Vagina (tissue), 2 donors: ENCODE results near the gene TNRC18. TPM values are rescaled to one million over a fixed set of nuclear protein-coding genes. Genes with fewer than 3 reads are reported as not detected.

Experiments used
- DNase-seq, 2 donors: peaks; one replicate each; pipeline ENCODE4 v3.0.0-alpha.2; 2017; ENCODE audit errors: extremely low spot score in 2 of 2
- H3K27ac ChIP-seq: fragments of 200-600 bp; sonication (generic); one replicate; pipeline ENCODE4 v1.5.1; 2019
- H3K27me3 ChIP-seq: fragments of 200-600 bp; sonication (generic); one replicate; pipeline ENCODE4 v1.5.1; 2019
- H3K36me3 ChIP-seq, 2 donors: fragments of 200-600 bp; sonication (generic); one replicate each; pipeline ENCODE4 v1.5.1; 2017 to 2019
- H3K4me1 ChIP-seq: fragments of 200-600 bp; sonication (generic); one replicate; pipeline ENCODE4 v1.5.1; 2019
- H3K4me3 ChIP-seq, 2 donors: fragments of 200-600 bp; sonication (generic); 1 replicate in 1 of 2; 2 replicates in 1 of 2; pipeline ENCODE4 v1.5.1; 2016 to 2019
- H3K9me3 ChIP-seq: fragments of 200-600 bp; sonication (generic); one replicate; pipeline ENCODE4 v1.5.1; 2019
- POLR2A ChIP-seq, 2 donors: fragments of 450-650 bp; IDR thresholded peaks; one replicate each; pipeline ENCODE4 v1.6.1; 2017; ENCODE audit warnings: antibody characterized with exemption in 2 of 2, mild to moderate bottlenecking in 2 of 2, moderate library complexity in 2 of 2
- POLR2AphosphoS5 ChIP-seq, 2 donors: sonication (generic); formaldehyde crosslinking; IDR thresholded peaks; one replicate each; pipeline ENCODE4 v1.9.0; 2017; ENCODE audit warnings: antibody characterized with exemption in 2 of 2, mild to moderate bottlenecking in 2 of 2, low read depth in 1 of 2; ENCODE audit not compliant: insufficient read depth in 1 of 2
- intact Hi-C: fragments of 100-400 bp; cut with DNase I; formaldehyde crosslinking; loops from one replicate; pipeline ENCODE4 v1.15.1; 2023
- total RNA-seq: library from RNA; depleted of rRNA; stranded (reverse); fragments of >200 nt; gene quantifications from one replicate; pipeline ENCODE4 v1.2.3, GENCODE V29; 2016
- TF ChIP-seq, protein P1 (sequence below), 3 experiments: fragments of 450-650 bp in 2 of 3; fragments of 200-600 bp in 1 of 3; sonication (generic) in 1 of 3; IDR thresholded peaks; one replicate each; pipeline ENCODE4 v1.5.1; 2017 to 2019; ENCODE audit warnings: antibody characterized with exemption in 3 of 3, mild to moderate bottlenecking in 2 of 3, moderate library complexity in 2 of 3

The TNRC18 gene
- total RNA-seq, 1 donor from 2014 or later: 79.8 TPM

DNA sequence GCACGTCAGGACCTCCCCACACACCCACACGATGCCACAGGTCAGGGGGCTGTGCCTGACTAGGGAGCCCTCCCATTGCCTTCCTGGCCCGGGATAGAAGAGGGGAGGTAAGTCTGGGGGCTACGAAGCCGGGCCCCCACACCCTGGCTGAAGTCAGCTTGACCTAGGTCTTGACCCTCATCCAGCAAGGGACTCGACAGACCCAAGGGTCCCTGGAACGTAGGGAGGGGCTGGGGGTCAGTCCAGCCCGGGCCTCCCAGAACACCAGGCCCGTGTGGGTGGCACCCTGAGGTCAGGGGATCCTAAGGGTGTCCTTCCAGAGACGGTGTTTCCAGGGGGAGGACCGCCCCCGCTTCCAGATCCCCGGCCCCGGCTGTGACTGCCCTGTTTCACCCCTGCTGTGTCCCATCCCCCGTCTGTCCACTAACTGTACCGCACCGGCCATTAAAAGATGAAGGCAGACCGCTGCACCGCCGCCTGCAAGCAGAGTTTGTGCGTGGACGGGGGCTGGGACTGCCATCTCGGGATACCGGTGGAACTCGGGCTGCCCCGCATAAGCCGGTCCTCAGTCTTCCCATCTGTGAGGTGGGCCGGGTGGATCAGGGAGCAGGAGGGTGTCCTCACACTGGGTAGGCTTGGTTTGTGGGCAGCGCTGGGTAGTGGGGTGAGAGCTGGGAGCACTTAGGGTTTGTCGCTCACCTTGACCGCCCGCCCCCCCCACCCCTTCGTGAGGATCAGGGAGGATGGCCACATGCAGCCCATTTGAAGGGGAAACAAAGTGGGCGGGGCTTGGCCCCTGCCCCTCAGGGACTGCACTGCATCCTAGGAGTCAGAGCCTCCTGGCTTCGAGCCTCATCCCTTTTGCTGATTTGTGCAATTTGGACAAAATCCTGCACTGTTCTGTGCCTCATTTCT lies 119.8 kb downstream of the TNRC18 start:
- Histone ChIP-seq H3K4me1 (no peaks in the 10 kb centered on the region), H3K4me3 (no peak overlapping the region), H3K36me3 (peaks cover 0 to 15% of the 10 kb centered on the region in 2 donors), H3K27ac (no peak overlapping the region), H3K27me3 (no peaks in the 10 kb centered on the region), H3K9me3 (no peaks in the 10 kb centered on the region)
- no peak for DNase-seq
- intact Hi-C loops: no loop called here
- no peak for TF ChIP-seq POLR2AphosphoS5 (IDR thresholded peaks at IDR 0.05; ENCODE audit: insufficient read depth in 1 of 2, low read depth in 1 of 2)
- TF ChIP-seq, protein P1, sequence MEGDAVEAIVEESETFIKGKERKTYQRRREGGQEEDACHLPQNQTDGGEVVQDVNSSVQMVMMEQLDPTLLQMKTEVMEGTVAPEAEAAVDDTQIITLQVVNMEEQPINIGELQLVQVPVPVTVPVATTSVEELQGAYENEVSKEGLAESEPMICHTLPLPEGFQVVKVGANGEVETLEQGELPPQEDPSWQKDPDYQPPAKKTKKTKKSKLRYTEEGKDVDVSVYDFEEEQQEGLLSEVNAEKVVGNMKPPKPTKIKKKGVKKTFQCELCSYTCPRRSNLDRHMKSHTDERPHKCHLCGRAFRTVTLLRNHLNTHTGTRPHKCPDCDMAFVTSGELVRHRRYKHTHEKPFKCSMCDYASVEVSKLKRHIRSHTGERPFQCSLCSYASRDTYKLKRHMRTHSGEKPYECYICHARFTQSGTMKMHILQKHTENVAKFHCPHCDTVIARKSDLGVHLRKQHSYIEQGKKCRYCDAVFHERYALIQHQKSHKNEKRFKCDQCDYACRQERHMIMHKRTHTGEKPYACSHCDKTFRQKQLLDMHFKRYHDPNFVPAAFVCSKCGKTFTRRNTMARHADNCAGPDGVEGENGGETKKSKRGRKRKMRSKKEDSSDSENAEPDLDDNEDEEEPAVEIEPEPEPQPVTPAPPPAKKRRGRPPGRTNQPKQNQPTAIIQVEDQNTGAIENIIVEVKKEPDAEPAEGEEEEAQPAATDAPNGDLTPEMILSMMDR (IDR thresholded peaks at IDR 0.05): no peak

DNA sequence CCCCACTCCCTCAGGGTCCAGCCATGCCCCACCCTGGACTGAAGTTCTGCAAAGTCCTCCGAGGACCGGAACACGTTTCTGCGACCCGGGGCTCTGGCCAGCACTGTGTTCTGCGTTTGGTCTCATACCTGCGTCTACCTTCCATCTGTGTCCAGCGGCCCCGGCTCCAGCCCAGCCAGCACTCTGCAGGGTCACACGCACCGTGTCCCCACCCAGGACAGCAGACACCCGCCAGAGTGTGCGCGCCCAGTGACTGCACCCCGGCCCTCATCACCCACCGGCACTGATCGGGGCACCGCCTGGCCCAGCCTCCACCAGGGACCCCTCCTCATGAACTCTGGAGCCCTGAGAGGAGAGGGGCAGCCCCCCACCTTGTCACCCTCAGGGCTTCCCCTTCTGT lies 120.6 kb downstream of the TNRC18 start:
- intact Hi-C loops: no loop called here
- no peak for DNase-seq
- H3K4me3 ChIP-seq: no peak overlapping the region
- H3K36me3 ChIP-seq: peaks cover 0 to 7% of the 10 kb centered on the region in 2 donors
- H3K4me1 ChIP-seq: no peaks in the 10 kb centered on the region
- H3K27me3 ChIP-seq: no peaks in the 10 kb centered on the region
- no peaks in the 10 kb centered on the region for H3K9me3 ChIP-seq
- TF ChIP-seq POLR2AphosphoS5 (IDR thresholded peaks at IDR 0.05; ENCODE audit: insufficient read depth in 1 of 2, low read depth in 1 of 2): no peak
- TF ChIP-seq, protein P1 (IDR thresholded peaks at IDR 0.05): no peak
- TF ChIP-seq POLR2A (IDR thresholded peaks at IDR 0.05): no peak
- H3K27ac ChIP-seq: no peak overlapping the region

DNA sequence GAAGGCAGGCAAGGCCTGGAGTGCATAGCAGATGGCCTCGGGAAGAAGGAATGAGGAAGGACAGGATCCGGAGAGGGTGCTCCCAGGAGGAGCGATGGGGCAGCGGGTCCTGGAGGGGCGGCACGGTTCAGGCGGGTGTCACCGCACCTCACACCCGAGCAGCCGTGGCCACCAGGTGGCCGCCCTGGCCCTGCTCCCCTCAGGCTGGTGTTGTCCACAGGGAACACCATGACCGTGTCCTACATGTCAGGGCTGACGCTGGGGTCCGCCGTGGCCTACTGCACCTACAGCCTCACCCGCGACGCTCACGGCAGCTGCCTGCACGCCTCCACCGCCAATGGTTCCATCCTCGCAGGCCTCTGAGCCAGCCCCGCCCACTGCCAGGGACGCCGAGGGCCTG lies 121.1 kb downstream of the TNRC18 start:
- H3K9me3 ChIP-seq: no peaks in the 10 kb centered on the region
- no peak for DNase-seq
- H3K4me3 ChIP-seq: no peak overlapping the region
- no peaks in the 10 kb centered on the region for H3K4me1 ChIP-seq
- no peak overlapping the region for H3K27ac ChIP-seq
- TF ChIP-seq POLR2AphosphoS5 (IDR thresholded peaks at IDR 0.05; ENCODE audit: insufficient read depth in 1 of 2, low read depth in 1 of 2): no peak
- no peak for TF ChIP-seq POLR2A (IDR thresholded peaks at IDR 0.05)
- TF ChIP-seq, protein P1 (IDR thresholded peaks at IDR 0.05): no peak
- peaks cover 0 to 3% of the 10 kb centered on the region in 2 donors for H3K36me3 ChIP-seq
- intact Hi-C loops: no loop called here
- no peaks in the 10 kb centered on the region for H3K27me3 ChIP-seq

DNA sequence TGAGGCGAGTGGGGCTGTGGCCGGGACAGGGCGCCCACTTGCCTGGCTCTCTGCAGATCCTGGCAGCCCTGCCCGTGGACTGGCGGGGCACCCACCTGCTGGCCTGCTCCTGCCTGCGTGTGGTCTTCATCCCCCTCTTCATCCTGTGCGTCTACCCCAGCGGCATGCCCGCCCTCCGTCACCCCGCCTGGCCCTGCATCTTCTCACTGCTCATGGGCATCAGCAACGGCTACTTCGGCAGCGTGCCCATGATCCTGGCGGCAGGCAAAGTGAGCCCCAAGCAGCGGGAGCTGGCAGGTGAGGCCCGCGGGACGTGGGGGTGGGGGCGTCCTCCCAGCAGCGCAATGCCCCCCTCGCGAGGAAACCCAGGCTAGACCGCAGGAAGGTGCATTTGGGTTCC lies 123.3 kb downstream of the TNRC18 start:
- H3K27me3 ChIP-seq: no peaks in the 10 kb centered on the region
- no peak overlapping the region for H3K4me3 ChIP-seq
- no peaks in the 10 kb centered on the region for H3K36me3 ChIP-seq
- H3K4me1 ChIP-seq: no peaks in the 10 kb centered on the region
- TF ChIP-seq, protein P1 (IDR thresholded peaks at IDR 0.05): no peak
- TF ChIP-seq POLR2AphosphoS5 (IDR thresholded peaks at IDR 0.05; ENCODE audit: insufficient read depth in 1 of 2, low read depth in 1 of 2) (no peak), POLR2A (IDR thresholded peaks at IDR 0.05) (no peak)
- DNase-seq: no peak
- intact Hi-C loops: no loop called here
- no peaks in the 10 kb centered on the region for H3K9me3 ChIP-seq
- no peak overlapping the region for H3K27ac ChIP-seq

DNA sequence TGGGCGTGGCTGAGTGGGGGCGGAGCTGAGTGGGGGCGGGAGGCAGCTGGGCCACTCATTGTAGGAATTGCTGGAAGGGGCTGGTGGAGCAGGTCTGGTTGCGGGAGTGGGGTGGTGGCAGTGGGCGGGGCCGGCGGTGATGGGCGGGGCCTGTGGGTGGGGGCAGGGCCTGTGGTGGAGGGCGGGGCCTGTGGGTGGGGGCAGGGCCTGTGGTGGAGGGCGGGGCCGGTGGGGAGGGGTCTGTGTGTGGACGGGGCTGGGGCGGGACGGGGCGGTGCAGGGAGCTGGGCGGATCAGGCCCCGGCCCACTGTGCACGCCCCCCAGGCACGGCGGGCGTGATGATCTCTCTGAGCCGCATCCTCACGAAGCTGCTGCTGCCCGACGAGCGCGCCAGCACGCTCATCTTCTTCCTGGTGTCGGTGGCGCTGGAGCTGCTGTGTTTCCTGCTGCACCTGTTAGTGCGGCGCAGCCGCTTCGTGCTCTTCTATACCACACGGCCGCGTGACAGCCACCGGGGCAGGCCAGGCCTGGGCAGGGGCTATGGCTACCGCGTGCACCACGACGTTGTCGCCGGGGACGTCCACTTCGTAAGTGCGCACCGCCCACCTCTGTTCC lies 126.9 kb downstream of the TNRC18 start:
- H3K27me3 ChIP-seq: no peaks in the 10 kb centered on the region
- no peak overlapping the region for H3K27ac ChIP-seq
- H3K9me3 ChIP-seq: no peaks in the 10 kb centered on the region
- H3K36me3 ChIP-seq: no peaks in the 10 kb centered on the region
- TF ChIP-seq POLR2AphosphoS5 (IDR thresholded peaks at IDR 0.05; ENCODE audit: insufficient read depth in 1 of 2, low read depth in 1 of 2): no peak
- no peak for TF ChIP-seq POLR2A (IDR thresholded peaks at IDR 0.05)
- TF ChIP-seq, protein P1 (IDR thresholded peaks at IDR 0.05): no peak
- H3K4me1 ChIP-seq: no peaks in the 10 kb centered on the region
- no peak overlapping the region for H3K4me3 ChIP-seq
- no peak for DNase-seq
- intact Hi-C loops: no loop called here
